GM19438 (cell line): ENCODE results near the gene REV3L.
A peak's percentile ranks its signal among the peaks of the same experiment; 100 is the strongest.

Experiments used
- ATAC-seq: cut with Tn5 transposase; IDR thresholded peaks from one replicate; pipeline ENCODE4 v1.9.1; 2021; ENCODE audit warnings: low read depth; ENCODE audit not compliant: unreplicated experiment

REV3L gene

DNA sequence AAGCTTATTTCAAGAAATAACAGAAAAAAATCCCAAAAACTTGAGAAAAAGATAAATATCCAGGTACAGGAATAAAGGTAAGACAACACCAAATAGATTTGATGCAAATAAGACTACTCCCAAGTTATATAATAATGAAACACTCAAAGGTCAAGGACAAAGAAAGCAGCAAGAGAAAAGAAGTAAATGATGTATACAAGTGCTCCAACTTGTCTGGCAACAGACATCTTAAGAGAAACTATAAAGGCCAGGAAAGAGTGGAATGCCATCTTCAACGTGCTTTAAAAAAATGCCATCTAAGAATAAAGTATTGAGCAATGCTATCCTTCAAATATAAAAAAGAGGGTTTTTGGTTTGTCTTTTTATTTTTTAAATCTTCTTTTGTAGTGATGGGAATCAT lies 54.2 kb downstream of the REV3L start:
- ATAC-seq, result no peak

DNA sequence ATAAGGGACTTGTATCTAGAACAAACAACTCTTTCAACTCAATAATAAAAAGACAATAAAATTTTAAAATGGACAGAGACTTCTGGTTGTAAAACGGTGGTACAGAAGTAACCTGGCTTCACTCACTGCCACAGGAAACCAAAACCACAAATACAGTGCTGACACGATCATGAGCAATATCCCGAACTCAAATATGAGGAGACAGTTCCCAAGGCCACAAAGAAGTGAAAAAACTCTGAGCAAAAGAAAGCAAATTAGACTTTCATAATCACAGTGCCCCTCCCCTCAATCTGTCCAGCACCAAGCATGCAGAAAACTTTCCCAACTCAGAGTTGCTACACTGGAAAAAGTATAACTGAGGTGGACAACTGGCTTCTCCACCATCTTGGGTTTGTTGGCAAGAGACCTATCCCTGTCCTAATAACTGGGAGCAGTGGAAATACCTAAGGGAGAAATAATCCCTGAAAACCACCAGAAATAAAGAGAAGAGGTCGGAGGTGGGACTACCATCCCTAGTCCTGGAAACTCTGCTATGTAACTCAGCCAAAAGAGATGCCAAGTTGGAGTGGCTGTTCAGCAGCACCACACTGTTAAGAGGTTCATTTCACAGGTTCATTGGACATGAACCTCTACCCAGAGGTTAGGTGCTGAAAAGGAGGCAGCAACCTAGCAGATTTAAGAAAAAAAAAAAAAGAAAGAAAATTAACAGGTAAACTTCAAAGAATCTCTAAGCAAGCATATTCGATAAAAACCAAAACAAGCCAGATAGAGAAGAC lies 55.5 kb downstream of the REV3L start:
- ATAC-seq, result peak; percentile 77

DNA sequence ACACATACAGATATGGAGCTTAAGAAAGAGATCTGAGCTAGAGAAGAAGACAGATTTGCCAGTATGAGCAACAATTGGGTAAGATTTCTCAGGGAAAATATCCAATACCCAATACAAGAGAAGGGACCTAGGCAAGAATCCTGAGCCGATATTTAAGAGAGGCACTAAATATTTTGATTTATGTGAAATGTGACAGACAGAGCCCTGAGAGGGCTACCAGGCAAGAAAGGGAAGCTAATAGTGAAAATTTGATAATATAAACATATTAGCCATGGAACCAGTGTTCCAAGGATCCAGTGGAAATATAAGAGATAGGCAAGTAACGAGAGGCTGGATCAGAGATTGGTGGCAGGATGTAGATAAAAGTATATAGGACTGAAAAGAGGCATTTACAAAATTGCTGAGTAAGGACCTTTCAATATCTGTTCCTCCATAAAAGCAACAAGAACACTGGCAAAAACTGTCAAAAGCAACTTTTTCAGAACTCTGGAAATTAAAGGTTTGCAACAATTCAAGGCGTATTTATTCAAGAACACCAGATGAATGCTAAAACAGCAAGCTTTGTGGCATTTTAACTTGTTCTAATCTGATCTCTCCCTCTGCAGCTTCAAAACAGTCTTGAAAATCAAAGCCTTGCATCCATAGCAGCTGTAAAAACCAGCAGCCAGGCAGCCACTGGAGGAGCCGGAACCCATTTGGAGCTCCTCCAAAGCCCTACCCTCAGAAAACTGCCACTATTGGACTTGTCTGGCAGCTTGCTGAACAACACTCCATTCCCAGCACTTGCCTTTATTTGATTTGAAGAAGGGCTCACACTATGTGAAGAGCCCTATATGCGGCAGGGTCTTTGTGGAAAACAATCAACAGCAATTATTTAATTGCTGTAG lies 58.8 kb downstream of the REV3L start:
- no peak for ATAC-seq

DNA sequence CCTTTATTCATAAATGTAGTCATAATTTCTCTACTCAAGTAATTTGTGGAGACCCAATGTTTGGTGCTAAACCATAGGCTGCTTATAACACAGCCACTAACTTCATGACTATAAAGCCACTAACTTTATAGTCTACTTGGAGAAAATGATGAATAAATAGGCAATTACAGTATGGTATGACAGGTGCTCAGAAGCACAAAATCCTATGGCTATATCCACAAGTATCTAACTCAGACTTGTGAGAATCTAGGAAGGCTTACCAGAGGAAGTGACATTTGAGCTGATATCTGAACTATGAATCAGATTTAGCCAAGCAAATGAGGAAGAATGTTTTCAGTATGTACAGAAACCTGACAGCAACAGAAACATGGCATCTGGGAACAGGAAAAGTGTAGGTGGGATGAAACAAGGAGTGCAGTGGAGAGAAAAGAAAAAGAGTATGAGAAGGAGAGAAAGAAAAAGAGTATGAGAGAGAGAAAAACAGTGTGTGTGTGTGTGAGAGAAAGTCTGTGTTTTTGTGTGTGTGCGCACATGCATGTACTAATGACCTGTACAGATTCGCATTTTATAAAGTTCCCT lies 59.9 kb downstream of the REV3L start:
- ATAC-seq, result no peak

DNA sequence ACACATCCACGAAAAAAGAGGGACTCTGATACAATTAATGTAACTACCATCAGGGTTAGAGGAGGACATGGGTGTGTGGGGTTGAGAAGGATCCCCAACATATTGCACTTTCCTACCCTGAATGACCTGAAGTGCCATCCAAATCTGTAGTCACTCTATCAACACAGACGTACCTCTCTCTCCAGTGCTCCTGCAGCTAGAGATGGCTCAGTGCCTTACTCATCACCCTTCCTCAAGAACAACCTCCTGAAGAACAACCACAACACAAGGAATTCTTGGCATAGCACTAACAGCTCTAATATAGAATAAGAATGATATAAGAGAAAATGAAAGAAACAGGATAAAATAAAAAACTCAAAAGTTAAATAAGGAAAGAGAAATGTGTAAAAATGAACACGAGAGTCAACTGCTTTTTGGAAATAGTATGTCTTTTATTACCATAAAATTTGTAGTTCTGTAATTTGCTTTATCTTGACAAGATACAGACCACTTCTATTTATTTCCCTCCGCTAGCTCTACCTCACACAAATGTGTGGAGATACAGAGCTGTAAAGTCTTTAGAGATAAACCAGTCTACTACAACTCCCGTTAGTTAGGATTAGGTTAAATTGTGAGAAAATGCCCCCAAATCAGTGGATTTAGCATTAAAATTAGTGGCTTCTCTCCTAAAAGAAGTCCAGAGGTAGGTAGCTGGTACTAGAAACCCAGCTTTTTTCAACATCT lies 63.9 kb downstream of the REV3L start:
- ATAC-seq, result no peak

DNA sequence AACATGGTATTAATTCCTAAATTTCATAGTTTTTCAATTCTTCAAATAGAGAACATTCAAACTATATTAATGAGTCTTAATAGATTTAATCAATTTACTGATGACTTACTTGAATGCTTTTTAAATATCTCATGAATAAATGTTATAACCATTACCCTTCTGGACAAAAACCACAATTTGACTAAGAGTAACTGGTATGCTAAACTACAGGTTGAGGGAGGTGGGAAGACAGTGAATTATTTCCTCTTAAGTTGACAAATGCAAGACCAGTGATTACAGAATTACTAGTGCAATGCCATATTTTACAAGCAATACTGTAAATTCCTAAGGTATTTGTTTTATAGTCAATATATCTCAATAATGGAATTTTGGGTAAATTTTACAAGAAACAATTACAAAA lies 65.1 kb downstream of the REV3L start:
- no peak for ATAC-seq

DNA sequence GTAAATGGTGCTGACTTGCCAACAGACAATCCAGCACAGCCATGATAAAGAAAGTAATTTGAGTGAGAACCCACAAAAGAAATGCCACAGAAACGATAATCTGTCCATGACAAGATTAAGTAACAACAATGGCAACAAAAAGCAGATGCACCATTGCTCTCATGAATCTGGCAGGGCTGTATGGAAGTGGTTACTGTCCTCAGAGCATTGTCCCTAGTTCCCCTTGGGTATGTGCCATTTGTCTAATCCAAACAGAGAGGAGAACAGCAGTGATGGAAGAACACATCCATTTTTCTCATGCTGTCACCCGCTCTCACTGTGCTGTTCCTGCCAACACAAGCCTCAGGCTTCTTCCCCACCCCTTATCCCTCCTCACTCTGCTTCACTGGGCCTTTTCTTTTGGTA lies 65.8 kb downstream of the REV3L start:
- ATAC-seq, result no peak

DNA sequence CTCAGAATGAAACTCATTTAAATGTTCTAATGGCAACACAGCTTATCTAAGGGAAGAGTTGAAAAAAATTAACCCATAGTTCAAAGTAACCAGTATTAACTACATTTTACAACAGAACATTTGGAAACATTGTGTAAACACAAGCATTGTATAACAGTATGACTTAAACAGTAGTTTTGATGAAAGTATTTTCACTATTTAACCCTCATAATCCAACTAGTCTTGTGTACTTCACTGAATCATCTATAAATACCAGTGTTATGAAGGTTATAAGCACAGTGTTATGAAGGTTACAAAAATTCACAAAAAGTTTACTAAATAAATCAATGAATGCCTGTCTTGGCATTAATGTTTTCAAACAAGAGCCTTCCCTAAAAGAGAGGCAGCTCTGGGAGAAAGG lies 66.5 kb downstream of the REV3L start:
- no peak for ATAC-seq

DNA sequence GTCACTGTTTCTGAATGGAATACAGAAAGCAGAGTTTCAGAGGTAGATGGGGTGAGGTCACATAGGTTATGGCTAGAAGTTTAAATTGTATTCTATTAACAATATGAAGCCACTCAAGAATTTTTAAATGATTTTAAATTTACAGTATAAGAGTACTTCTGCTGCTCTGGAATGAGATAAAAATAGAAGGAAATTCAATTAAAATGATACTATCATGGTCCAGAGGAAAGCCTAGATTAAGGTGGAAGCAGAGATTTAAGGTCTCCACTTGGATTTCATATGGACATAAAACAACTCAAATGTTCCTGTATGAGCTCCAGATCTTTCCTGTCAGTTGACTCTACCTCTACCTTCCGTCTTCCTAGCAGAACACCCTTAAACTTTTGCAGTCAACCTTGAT lies 68.6 kb downstream of the REV3L start:
- no peak for ATAC-seq

DNA sequence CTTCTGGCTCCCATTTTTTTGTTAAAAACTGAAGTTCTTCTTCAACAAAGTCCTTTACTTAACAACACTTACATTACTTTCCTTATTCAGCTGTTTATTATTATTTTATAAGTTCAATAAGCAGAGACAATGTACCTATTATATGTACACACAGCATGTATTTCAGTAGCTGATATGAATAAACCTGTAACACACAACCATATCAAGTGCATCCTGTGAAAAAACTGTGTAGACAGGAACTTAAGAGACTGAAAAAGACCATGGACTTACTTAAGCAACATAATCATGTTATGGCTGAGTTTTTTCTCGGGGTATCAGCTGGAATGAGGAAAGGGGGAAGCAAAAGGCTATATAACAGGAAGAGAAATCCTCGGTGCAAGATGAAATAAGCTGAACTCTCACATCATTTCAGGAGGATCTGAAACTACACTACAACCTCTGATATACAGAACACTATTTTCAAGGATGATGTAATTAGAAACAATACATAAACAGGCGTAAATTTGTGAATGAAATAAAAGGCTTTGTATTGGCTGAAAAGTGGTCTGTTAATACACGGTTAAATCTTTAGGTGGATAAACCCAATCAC lies 70.9 kb downstream of the REV3L start:
- no peak for ATAC-seq

DNA sequence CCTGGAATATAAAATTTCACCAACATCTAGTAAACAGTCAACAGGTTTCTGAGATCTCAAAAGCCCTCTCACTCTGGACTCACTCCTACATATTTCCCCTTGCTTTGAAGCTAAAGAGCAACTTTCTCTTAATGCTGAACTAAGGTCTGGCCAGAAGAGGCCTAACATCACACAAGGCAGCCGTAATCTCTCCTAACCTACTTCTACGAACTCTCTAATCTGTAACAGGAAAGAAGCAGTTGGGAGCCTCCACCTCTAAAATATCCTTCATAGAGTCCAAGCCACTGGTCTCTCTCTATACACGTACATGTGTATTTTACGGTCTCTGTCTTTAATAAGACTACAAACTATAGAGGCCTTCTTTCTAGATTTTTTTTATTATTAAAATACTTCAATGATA lies 72.0 kb downstream of the REV3L start:
- no peak for ATAC-seq

DNA sequence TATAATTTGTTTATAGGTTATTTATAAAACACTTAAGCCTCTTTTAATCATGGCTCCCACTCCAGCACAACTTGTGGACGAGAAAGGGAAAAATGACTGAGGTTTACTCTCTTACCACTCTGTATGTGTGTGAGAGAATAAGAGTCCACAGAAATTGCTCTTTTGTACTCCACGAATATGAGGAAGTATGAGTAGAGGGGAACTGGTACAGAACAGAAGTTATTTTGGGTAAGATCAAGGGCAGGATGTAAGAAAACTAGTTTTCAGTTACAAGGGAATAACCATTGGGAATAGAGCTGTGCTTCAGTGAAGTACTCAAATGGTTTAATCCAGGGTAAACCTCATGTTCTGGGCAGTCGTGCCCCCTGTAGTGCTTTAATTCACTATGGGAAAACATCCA lies 72.6 kb downstream of the REV3L start:
- no peak for ATAC-seq

DNA sequence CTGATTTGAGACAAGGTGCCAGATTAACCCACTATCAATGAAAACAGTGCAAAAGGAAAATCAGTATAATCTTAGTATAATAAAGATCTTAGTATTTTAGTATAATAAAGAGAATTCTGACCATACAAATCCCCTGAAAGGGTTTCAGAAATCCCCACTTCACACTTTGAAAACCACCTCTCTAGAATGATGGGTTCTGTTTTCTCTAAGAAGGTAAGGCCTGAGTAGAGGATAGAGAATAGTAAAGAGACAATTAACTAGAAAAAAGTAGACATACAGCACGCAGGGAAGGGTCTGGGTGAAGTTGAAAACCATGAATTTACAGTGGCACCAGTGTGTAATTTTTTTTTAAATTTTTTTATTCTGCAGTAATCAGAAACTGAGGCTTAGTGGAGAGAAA lies 73.6 kb downstream of the REV3L start:
- ATAC-seq, result no peak

DNA sequence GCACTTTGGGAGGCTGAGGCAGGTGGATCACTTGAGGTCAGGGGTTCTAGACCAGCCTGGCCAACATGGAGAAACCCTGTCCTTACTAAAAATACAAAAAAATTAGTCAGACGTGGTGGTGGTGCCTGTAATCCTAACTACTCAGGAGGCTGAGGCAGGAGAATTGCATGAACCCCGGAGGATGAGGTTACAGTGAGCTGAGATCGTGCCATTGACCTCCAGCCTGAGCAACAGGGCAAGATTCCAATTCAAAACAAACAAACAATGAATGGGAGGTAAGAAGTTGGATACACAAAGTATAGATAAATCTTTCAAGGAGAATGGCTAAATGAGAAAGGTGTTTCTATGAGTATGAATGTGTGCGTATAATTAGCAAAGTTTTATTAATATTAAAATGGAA lies 75.3 kb downstream of the REV3L start:
- no peak for ATAC-seq

DNA sequence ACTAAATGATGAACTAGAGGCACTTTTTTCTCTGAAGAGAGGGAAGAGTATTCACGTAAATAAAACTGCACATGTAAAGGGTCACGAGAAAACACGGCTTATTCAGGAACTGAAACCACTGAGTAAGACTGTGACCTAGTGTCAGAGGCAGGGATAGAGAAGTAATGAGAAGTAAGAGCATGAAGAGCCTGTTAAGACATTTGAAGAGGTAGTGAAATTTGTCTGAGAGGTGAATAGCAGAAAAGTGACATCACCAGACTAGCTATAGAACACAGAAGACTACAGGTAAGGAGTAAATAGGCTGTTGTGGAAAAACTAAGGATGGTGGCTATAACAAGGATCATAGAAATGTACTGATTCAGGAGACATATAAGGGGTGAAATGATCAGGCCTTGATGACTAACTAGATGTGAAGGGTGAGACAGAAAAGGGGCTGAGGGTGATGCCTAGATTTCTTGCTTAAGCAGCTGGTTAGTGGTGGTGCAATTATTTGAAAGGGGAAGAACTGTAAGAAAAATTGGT lies 76.8 kb downstream of the REV3L start:
- peak; percentile 99 for ATAC-seq

DNA sequence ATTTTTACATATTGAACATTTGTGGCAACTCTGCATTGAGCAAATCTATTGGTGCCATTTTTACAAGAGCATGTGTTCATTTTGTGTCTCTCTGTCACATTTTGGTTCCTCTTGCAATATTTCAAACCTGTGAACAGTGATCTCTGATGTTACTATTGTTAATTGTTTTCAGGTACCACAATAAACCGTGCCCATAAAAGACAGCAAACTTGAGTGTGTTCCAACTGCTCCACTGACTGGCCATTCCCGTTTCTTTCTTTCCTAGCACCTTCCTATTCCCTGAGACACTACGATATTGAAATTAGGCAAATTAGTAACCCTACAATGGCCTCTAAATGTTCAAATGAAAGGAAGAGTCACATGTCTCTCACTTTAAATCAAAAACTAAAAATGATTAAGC lies 79.6 kb downstream of the REV3L start:
- no peak for ATAC-seq

DNA sequence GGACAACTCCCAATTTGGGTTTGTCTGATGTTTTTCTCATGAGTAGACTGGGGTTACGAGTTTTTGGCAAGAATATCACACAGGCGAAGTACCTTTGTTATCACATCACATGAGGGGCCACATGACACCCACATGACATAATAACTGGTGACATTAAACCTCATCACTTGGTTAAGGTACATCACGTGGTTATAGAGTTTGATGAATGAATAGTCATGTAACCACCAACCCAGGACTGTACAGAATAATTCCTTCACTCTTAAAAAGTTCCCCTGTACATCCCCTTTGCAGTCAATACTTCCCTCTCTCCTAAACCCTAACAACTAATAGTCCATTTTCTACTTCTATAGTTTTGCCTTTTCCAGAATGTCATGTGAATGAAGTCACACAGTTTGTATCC lies 83.4 kb downstream of the REV3L start:
- no peak for ATAC-seq

DNA sequence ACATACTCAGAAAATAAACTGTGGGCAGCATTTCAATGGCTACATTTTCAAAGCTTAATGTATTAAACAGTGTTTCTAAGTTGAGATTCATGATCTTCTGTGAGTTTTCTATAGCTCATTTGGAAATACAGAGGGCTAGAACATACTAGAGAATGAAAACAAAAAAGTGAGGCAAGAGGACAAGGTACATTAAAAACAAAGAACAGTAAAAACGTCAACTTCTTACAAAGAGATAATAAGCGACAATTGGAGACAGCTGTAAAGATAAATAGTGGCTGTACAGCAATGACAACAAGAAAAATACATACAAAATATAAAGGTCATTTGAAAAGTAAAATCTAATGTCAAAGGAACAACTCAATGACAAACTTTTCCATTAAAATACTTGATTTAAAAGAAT lies 94.3 kb downstream of the REV3L start:
- no peak for ATAC-seq

DNA sequence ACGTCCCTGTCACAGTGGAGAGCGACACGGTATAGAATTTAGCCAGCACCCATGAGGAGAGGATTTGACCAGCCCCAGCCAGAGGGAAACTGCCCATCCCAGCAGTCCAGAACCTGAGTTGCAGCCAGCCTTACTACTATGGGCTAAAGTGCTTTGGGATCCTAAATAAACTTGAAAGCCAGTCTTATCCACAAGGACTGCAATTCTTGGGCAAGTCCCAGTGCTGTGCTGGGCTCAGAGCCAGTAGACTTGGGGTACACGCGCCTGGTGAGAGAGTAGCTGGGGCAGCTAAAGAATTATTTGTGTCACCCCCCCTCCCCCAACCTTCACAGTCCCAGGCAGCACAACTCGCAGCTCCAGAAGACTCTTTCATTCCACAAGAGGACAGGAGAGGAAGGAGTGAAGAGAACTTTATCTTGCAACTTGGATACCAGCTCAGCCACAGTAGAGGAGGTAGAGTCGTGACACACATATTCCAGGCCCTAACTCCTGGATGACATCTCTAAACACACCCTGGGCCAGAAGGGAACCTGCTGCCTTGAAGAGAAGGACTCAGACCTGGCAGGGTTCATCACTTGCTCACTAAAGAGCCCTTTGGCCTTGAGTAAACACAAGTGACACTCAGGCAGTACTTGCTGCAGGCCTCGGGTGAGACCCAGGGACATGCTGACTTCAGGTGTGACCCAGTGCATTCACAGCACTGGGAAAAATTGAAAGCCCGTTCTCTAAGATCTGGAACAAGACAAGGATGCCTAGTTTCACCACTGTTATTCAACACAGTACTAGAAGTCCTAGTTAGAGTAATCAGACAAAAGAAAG lies 100.3 kb downstream of the REV3L start:
- no peak for ATAC-seq

DNA sequence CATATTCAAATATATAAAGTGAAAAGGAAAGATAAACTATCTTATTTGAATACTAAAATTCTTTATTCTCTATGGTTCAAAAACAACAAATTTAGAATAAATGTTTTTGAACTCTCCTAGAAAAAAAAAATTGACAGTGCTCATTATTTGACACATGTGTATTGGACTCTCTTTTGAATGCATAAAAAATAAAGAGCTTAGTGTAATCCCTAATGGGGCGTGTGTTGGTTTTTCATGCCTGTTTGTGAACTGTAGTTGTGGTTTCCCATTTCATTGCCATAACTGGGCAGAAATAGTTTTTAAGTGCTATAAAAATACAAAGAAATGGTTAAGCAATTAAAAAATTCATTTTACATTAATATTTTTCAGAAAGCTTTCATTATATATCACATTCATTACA lies 101.3 kb downstream of the REV3L start:
- ATAC-seq, result no peak
